CD4-positive, alpha-beta T cell treated with Interleukin-1 beta for 1 hour (primary cell): ENCODE data around the gene NAA38.
"Not testable (repeated sequence)": the region's sequence is repeated elsewhere in the genome, so short reads cannot be mapped to it uniquely, and the experiment has no call there.

Experiments used
- DNase-seq, 2 donors: peaks; one replicate each; pipeline ENCODE4 v3.0.0-alpha.2; 2020 to 2022

The NAA38 gene

GRCh38 chr17:7881276-7882054, 24.1 kb upstream of the NAA38 start:
- no peak for DNase-seq

GRCh38 chr17:7880076-7880868, 22.9 kb upstream of the NAA38 start:
- DNase-seq = no peak

GRCh38 chr17:7878234-7878633, 20.9 kb upstream of the NAA38 start:
- DNase-seq = no peak

GRCh38 chr17:7875804-7876370, 18.5 kb upstream of the NAA38 start:
- DNase-seq = no peak

- DNase-seq = no peak
Measured at GRCh38 chr17:7873051-7873450, 15.7 kb upstream of the NAA38 start.

GRCh38 chr17:7867881-7868329, 10.5 kb upstream of the NAA38 start:
- DNase-seq = peak in 1 of 2 donors; percentile 26

- no peak for DNase-seq
Measured at GRCh38 chr17:7864995-7865650, 7.8 kb upstream of the NAA38 start.

GRCh38 chr17:7864384-7864783, 7.0 kb upstream of the NAA38 start:
- DNase-seq = not testable (repeated sequence)

- DNase-seq = peak; percentile 53 to 70
Measured at GRCh38 chr17:7862692-7863437, 5.5 kb upstream of the NAA38 start.

- DNase-seq = no peak
Measured at GRCh38 chr17:7859028-7859427, 1.7 kb upstream of the NAA38 start.

- peak; percentile 49 to 61 for DNase-seq
Measured at GRCh38 chr17:7858522-7858810, 1.1 kb upstream of the NAA38 start.

- DNase-seq = peak; percentile 92 to 94
Measured at GRCh38 chr17:7857713-7858521, 558 bp upstream of the NAA38 start, which contains the start of gene CYB5D1. Gene CYB5D1 (plus strand): TSS chr17:7858003. CDS start chr17:7858135, 132 bp downstream.

GRCh38 chr17:7856011-7856810, 1.1 kb downstream of the NAA38 start:
- peak; percentile 54 to 58 for DNase-seq

- DNase-seq = no peak
Measured at GRCh38 chr17:7855660-7856010, 1.7 kb downstream of the NAA38 start.

GRCh38 chr17:7854851-7855659, 2.3 kb downstream of the NAA38 start, which contains the start of gene TMEM88:
Gene TMEM88 (plus strand): TSS chr17:7855066. CDS start chr17:7855075, 9 bp downstream.
- DNase-seq = peak; percentile 39 to 44

- peak in 1 of 2 donors; percentile 21 for DNase-seq
Measured at GRCh38 chr17:7854078-7854777, 3.1 kb downstream of the NAA38 start.

- DNase-seq = peak in 1 of 2 donors; percentile 34
Measured at GRCh38 chr17:7853691-7854038, 3.7 kb downstream of the NAA38 start.

- DNase-seq = peak in 1 of 2 donors; percentile 35
Measured at GRCh38 chr17:7852919-7853690, 4.3 kb downstream of the NAA38 start.
